Bone marrow (tissue), 2 donors: ENCODE measurements around the gene ANKK1.
A peak's percentile ranks its signal among the peaks of the same experiment; 100 is the strongest.

Experiments
- DNase-seq, 2 donors: peaks; one replicate each; lab custom pipeline; 2025; lab: John Stamatoyannopoulos, UW

ANKK1 gene, protein sequence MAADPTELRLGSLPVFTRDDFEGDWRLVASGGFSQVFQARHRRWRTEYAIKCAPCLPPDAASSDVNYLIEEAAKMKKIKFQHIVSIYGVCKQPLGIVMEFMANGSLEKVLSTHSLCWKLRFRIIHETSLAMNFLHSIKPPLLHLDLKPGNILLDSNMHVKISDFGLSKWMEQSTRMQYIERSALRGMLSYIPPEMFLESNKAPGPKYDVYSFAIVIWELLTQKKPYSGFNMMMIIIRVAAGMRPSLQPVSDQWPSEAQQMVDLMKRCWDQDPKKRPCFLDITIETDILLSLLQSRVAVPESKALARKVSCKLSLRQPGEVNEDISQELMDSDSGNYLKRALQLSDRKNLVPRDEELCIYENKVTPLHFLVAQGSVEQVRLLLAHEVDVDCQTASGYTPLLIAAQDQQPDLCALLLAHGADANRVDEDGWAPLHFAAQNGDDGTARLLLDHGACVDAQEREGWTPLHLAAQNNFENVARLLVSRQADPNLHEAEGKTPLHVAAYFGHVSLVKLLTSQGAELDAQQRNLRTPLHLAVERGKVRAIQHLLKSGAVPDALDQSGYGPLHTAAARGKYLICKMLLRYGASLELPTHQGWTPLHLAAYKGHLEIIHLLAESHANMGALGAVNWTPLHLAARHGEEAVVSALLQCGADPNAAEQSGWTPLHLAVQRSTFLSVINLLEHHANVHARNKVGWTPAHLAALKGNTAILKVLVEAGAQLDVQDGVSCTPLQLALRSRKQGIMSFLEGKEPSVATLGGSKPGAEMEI

DNA sequence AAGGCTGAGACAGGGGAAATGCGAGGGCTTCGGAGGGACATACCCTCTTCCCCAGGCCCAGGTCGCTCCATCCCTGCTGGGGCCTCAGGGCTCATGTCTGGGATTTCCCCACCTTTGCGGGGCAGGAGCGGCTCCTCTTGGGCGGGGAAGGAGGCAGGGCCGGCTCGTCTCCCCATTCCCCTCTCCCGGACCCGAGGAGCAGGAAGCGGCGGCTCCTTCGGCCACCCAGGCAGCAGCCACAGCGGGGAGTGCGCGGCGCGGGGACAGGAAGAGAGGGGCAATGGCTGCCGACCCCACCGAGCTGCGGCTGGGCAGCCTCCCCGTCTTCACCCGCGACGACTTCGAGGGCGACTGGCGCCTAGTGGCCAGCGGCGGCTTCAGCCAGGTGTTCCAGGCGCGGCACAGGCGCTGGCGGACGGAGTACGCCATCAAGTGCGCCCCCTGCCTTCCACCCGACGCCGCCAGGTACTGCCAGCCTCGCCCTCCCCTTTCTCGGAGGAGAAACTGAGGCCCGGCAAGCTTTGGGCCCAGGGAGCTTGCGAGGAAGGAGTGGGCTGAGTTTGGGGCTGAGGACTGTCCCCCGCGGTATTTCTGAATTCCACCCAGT lies at the start of gene ANKK1:
TSS of gene ANKK1 (plus strand) at position 175 of the 607 bp plus-strand sequence. CDS start at position 281, 106 bp downstream.
- DNase-seq, result no peak

DNA sequence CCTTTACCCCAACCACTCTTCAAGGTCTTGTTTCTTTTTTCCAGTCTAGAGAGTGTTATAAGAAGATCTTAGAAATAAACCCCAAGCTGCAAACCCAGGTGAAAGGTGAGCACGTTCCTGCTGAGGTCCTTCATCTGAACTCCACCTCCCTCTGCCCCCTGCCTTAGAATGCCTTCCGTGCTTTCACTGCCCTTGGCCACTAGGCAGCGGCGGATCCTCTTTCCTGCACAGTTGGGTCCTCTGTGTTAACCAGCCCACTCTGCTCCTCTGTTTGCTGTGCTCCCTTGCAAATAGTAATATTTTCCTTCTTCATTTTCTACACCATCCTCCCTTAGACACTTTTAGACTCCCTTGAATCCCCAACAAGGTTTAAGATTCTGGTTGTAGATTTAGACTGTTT lies 48.8 kb upstream of the ANKK1 start:
- DNase-seq, result no peak

DNA sequence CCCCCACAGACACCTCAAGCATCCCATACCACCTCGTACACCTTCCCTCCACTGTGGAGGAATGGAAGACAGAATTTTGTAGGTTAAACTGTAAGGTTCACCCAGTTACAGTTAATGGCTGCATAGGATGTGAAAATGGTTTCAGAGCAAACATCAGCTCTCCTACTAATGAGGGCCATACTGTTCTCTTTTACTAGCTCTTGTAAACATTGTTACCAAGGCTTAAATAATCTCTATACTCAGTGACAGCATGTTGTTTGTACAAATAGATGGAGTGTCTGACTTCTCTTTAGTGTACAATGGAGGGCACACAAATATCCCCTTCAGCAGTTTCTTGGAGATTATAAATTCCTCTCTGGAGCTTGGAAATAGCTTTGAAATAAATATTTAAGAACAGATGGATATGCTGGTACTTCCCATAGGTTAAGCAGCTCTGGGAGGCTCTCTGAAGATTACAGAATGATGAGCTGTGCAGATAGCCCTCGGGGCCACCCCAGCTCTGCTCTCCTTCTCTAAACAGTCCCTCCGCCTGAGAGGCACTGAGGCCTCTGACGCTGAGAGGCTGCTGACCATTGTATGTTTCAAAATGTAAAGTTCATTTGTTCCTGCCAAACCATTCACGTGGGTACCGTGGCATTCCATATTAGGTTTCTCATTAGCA lies 47.5 kb upstream of the ANKK1 start:
- no peak for DNase-seq

DNA sequence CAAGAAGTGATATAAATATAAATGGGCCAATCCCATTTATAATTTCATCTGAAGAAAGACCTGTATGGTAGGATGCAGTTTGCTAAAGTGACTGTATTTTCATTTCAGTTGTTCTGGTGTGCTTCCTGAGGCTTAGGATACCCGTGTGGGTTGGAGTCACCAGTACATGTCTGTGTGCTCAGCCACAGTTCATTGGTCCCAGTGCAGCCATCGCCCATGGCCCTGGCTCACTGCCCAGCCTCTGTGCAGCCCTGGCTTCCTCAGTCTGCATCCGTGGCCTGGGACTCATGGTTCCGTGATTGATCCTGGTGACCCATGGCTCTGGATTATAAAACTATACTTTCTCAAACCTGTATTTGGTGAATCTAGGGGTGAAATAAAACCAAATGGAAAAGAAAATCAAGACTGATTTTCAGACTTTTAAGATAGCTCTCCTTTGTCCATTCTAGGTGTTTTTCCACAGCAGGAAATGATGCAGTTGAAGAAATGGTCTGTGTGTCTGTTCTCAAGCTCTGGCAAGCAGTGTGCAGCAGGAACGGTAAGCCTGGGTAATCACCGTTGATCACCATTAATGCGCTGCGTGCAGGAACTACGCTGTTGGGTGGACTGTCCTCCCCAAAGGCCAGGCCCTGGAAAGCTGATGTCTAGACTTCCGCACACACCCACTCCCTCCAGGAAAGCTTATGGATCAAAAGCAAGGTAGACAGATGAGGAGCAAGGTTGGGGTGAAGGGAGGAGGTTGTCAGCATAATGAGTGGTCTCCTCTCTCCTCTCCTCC lies 46.0 kb upstream of the ANKK1 start:
- no peak for DNase-seq

DNA sequence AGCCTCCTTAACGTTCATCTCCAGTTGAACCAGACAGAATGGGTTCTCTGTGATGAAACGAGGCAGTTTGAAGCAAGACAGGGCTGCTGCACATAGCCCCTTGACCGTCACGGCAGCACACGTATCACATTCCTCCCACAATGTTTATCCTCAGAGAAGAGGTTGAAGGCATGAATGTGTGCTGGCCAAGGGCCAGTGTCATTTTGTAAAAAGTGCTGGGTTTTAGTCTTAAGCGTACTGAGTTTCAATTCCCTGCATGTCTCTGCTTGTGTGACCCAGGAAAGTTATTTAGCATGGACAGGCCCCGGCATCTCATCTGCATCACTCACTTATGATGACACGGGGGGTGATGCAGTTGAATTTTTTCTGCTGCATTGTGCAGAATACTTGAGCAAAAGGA lies 41.6 kb upstream of the ANKK1 start:
- DNase-seq, result no peak

DNA sequence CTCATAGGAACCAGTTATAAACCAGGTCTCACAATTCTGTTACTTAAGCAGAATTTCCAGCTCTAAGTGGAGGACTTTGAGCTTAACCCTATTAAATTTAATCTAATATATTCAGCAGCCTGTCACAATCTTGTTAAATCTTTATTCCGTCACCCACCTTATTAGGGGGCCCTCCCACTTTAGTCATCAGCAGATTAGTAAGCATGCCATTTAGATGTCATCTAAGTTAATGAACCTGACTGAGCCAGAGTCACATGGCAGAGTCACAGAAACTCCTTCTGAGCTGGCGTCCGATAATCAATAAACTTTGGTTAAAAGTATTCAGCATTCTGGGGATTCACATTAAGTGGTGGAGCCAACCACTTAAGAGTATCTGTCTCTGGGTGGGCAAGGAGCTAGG lies 38.1 kb upstream of the ANKK1 start:
- no peak for DNase-seq

DNA sequence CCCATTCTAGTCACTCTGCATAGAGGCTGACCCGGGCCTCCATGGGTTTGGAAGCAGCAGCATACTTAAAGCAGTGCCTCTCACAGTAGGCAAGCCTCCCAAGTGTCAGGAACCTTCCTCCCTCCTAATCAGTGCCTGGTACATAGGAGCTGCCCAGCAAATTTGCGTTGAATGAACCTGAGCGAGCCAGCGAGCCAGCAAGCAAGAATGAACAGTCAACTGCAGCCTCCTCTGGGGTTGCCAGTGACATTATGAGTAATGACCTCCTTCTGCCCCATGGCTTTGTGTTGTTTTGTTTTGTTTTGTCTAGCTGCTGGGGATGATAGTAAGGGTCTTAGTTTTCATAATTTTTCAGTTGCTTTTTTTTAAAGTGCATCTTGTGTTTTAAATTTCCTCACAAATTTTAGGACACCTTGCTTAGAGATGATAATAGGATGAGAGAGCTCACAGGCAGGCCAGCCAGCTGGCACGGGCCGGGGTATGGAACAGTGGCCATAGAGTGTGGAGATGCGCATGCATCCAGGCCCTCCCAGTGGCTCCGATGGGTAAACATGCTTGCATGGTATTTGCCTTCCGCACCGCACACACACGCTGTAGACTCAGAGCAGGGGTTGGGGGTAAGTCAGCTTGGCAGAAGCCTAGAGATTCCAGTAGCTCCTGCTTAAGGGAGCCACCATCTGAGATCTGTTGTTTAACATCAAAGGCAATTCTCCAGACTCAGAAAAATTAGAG lies 37.1 kb upstream of the ANKK1 start:
- DNase-seq, result no peak

DNA sequence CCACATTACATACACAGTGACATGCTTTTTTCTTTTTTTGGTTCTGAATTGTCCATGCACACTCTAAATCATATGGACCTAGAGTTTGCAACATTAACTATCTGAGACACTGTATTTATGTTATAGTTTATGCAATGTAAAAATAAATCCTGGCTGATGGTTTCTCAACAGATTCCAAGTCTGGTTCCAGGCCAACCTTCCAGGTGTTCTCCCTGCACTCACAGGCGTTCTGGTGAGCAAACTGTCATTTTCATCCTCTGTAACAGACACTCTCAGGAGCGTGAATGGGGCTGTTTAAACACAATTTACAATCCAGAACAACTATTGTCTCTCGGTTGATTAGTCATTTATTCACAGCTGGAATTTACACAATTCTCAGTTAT lies 36.5 kb upstream of the ANKK1 start:
- DNase-seq, result no peak

DNA sequence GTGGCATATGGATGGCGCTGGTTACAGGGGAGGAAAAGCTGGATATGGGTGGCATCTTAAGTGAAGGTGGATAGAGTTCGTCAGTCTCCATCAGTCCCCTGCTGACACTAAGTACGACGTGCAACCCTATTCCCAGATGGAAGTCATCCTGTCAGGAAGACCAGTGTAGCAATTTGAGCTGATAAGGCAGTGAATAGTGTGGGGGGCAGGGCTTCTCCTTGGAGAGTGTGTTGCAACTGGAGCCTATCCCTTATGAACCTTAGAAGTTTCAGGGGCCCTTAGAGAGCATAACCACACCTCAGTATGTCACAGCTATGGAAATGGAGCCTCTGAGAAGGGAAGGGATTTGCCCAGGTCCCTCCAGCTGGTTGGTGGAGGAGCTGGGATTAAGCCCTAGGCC lies 36.1 kb upstream of the ANKK1 start:
- DNase-seq, result no peak

DNA sequence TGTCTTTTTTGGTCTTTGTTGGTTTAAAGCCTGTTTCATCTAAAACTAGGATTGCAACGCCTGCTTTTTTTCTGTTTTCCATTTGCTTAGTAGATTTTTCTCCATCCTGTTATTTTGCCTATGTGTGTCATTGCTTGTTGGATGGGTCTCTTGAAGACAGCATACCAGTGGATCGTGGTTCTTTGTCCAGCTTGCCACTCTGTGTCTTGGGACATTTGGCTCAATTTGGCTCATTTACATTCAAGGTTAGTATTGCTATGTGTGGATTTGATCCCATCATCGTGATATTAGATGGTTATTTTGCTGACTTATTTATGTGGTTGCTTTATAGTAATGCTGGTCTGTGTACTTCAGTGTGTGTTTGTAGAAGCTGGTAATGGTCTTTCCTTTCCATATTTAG lies 31.4 kb upstream of the ANKK1 start:
- DNase-seq, result no peak

DNA sequence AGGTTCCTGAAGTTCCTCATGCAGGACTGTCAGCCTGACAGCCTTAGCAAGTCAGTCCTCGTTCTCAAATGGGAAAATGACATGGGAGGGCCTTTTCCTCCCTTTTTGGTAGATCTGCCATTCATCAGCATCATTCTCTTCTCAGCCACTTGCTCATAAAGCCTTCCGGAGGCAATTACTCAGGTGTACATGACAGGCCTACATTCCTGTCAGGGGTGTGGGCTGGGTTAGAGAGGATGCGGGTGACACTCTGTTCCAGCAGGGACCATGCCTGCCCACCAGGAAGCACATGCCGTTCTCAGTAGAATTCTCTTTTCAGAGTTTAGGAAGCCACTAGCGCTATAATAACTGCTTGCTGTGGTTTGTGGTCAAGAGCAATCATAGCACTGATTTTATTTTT lies 24.2 kb upstream of the ANKK1 start:
- no peak for DNase-seq

DNA sequence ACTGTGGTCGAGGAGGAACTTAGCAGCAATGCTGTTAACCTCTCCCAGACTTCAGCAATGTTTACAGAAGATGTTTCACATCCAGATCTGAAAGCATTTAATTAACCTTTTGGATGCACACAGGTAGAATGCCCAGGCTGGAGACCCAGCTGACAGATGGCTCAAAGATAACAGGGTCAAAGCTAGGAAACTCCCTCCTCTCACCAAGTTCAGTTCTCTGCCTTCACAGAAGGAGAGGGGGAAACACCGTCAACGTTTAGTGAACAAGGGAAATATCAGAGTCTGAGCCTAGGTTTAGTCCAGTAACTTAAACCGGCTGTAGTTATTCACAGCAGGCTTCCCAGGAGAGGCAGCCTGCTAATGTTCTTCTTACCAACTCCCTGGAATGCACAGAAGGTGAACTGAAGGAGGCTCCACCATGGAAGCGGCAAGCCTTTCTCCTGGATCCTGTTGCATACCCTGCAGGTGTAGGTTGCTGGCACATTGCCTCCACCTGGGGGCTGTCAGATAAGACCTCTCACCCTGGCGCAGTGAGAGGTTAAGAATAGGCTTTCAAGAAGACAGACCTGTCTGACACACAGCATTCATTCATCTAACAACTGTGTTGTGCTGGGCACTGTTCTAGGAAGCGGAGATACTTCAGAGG lies 23.5 kb upstream of the ANKK1 start:
- DNase-seq, result no peak

DNA sequence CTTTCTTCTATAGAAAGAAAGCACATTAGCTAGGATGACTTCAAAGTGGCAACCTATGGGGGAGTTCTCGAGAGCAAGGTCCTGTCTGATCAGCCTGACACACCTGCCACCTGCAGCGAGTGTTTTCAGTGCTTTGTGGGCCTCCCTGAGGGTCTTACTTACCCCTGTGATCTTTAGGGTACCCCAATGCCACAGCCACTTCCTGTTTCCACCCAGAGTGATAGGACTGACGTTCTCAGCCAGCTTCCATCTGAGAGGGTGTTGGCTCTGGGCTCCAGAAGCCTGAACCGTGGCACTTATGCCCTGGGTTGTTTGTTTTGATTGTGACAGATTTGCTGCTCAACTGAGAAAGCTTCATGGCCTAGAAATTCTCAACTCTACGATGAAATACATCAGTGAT lies 21.7 kb upstream of the ANKK1 start:
- no peak for DNase-seq

DNA sequence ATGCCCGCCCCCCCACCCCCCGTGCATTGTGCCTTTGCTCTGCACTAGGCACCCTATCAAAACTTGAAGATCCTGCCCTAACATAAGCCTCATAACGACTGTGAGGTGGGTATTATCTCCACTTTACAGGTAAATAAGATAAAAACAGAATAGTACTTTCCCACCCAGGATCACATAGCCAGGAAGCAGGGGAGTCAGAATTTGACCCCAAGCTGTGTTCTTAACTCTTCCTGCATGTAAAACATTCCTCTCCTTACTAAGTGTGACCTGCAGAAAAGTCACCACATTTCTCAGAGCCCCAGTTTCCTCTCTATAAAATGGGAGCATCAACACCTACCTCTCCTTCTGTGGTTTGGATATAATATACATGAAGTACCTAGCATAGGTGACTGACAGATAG lies 18.2 kb upstream of the ANKK1 start:
- DNase-seq, result no peak

DNA sequence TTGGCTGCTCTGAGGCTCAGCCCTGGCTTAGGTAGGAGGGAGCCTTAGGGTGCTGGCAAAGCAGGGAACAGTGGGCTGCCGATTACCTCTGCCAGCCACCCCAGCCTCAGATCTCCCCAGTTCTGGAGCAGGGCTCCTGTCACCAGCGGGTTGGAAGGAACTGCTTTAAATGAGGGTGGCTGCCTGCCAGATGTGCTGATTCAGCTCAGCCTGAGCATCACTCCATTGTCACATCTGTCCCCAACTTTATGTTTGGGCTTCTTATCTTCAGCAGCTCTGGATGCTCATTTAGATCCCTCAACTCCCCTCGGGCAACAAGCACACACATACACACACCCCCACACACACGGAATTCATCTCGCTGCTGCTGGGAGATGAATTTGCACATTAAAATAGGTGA lies 16.9 kb upstream of the ANKK1 start:
- DNase-seq, result no peak

DNA sequence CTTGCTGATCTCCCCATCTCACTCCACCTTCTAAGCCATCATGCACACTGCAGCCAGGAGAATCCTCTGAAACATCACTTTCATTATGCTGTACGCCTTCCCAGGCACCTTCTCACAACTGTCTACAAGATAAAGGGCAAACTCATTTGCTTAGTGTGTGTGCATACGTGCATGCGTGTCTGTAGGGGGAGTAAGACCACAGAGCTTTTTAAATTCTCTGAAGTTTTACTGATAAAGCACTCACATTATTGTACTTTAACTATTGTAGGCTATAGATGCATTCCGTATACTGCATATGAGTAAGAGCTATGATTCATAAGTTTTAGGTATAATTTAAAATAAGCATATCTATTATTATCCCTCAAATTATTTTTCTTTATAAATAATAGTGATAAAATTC lies 15.3 kb upstream of the ANKK1 start:
- DNase-seq, result no peak

DNA sequence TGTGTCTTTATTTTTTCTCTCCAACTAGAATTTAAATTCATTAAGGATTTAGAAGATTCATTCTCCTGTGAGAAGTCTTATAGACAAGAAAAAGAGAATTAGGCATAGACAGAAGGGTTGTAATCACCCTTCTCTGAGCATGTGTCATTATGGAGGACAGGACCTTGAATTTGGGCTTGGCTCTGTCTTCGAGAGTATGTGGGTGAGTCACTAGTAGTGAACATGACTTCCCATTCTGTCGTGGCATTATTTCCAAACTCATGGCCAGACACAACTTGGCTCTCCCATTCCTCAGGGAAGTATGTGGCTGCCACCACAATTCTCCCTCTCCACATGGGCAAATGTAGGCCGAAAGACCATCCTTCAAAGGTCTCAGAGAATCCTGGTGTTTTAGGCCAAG lies 14.3 kb upstream of the ANKK1 start:
- DNase-seq, result no peak

DNA sequence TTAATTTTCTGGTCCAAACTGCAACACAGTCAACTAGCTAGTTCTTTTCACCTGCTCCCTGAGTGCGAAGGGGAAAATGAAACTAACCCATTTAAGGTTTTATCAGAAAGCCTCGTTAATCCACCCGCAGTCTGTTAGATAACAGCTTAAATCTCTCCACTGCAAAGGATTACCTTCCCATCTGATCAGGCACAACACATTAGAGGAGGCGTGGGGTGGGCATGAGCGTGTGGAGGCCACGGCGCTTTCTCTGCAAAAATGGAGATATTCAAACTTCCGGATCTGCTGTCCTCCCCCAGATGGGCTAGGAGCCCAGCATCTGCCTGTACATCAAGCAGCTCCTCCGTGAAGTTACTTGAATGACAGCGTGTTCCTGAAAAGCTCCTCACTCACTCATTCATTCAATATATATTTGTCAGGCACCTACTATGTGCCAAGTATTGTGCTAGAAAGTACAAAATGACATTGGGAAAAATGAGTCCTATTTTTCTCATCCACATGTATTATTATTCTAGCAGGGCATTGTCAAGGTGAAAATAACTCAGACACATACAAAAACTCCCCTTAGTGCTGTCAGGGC lies 13.5 kb upstream of the ANKK1 start:
- no peak for DNase-seq

DNA sequence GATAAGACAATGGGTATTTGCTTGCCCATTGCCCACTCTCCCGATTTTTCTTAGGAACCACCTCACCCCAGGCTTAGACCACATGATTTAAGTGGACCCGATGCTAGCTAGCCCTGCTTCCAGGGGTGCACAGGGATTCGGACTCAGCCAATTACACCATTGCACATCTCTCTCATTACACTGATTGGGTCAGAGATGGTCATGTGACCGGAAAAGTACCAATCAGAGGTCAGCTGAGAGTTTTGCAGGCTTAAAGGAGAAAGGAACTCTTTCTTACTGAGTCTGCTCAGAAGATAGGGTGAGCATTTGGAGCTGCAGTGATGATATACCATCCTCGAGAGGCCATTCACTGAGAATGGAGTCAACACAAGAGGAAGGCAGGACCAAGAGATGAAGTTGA lies 12.2 kb upstream of the ANKK1 start:
- no peak for DNase-seq

DNA sequence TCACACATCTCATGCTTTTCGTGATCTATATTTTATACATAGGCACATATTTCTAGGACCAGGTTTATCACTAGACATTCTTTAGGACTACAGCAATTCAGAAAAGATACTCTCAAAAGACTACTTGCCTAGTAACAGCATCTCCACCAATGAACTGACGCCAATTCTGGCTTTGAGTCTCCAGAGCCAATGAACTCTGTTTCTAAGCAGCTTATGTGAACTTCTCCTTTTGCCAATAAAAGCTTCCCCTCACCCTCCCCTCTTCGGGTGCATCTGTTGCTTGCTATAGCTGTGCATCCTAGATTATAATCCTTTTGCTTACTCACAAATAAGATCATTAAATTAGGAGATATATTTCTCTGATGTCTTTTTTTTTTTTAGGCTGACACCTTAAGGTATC lies 11.4 kb upstream of the ANKK1 start:
- peak in 1 of 2 donors; percentile 25 for DNase-seq
